Suppressor macrophage treated with lipopolysaccharide for 4 hours (primary cell): ENCODE results near the gene ARHGEF12.
"Not testable (repeated sequence)": the region's sequence is repeated elsewhere in the genome, so short reads cannot be mapped to it uniquely, and the experiment has no call there.

Source experiments
- DNase-seq: peaks from one replicate; pipeline ENCODE4 v3.0.0-alpha.2; 2020

Gene ARHGEF12

DNA sequence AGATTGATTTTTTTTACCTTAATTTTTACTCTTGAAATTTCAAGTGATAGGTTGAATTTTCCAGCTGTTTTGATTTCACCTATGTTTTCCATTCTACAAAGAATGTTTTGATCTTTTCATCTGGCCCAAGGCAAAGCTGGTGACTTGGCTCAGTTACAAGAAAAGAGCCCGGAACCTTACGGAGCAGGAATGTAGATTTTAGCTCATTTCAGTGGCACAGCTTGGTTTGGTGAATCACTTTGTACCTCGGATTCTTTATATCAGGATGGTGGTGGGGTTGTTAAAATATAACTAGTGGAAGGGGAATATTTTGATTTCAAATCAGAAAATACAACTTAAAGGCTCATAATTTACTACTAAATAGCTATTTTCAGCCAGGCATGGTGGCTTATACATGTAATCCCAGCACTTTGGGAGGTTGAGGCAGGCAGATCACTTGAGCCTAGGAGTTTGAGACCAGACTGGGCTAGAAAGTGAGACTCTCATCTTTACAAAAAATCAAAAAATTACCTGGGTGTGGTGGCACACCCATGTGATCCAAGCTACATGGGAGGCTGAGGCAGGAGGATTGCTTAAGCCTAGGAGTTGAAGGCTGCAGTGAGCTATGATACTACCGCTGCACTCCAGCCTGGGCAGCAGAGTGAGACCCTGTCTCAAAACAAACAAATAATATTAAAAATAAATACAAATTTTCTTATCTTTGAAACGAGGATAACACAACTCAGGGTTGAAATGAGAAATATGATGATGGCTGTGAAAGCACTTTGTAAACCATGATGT is 166.0 kb downstream of the ARHGEF12 start:
- DNase-seq: no peak

DNA sequence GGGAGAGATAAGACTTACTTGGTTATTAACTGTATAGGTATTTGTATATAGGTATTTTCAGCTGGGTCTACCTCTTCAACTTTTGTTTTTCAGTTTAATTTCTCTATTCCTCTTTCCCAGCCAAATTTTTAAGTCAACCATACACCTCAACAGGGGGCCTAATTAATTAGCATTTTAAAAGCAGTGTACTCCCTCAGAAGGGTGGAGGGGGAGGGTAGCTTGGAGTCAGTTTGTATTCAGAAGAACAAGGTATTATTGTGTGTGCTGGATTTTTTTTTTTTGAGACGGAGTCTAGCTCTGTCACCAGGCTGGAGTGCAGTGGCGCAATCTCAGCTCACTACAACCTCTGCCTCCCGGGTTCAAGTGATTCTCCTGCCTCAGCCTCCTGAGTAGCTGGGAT is 167.3 kb downstream of the ARHGEF12 start:
- DNase-seq: not testable (repeated sequence)

DNA sequence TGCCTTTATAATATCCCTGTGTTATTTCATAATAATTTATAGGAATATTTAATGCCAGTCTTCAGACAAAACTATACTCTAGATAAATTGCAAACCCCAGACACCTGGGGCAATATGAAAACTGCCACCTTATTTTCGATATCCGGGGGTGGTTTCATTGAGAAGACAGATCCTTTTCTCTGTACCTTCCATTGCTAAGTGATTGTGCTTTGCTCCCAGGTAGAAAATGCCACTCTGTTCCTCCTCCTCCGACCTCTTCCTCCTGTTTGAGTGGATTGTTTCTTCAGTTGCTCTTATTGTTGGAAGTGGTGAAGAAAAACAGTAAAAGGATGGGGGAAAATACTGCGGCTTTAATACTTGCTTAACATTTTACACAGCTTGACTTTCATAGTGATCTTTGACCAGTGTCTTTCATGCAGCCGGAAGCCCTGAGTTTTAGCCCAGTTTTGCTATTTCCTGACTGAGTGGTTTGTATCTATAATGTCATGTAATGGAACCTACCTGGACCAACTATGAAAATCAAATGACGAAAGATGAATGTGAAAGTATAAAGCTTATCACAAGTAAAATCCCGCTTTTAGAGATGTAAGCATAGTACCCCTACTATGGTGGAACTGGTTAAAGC is 169.7 kb downstream of the ARHGEF12 start:
- DNase-seq: no peak

DNA sequence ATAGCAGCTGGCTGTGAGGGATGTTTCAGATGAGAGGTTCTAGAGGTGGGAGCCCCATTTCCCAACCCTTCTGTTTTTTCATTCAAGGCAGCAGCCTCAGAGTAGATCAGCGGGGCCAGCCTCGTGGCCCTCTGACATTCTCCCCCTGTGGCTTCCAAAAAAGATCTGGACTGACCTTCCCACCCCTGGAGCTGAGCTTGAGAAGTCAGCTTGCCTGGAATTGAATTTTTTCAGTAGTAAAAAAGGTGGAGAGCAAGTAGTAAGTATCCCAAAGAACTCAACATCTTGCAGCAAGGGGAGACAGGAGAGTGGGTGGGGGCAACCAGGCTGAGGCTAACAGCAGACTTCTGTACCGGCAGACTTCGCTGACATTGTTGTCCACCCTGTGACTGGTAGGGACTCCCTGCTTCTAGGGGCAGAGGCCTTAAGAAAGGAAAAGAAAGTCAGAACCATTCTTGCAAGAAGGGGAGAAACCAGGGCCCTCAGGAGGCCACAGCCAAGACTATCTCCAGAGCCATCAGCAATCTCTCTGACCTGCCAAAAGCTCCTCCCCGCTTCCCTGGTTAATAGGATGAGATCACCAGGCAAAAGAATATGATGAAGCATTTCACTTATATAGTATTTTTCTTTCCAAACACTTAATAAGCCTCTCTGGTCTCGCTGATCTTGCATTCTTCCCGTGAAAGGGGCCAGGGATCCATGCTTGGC is 173.3 kb downstream of the ARHGEF12 start:
- DNase-seq: no peak

DNA sequence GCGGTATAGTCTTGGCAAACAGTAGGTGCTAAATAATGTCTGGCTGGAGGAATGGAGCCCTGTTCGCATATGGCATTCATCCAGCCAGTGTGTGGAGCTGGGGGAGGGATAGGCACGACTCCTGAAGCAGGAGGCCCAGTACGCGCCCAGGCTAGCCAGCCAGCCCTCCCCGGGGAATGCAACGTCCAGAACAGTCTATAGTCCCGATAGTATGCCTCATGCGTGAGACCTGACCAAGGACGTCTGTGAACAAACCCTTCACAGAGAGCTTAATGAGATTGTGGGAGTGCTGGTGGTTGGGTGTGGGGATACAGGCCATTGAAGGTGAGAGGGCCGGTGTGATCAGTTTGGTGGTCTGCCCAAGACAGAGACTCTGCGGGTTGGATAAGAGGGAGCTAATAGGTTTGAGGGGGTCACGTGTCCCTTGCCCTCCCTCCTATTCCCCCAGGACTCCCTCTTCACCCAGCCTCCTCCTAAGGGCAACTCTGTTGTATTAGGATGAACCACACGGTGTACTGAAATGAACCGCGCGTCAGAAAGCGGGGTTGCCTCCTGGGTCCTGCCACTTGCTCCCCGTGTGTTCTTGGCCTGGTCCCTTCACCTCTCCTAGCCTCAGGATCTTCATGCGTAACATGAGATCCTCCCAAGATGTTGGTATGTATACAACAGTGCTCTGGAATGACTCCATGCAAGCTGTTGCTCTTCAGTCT is 174.3 kb downstream of the ARHGEF12 start:
- DNase-seq: no peak

DNA sequence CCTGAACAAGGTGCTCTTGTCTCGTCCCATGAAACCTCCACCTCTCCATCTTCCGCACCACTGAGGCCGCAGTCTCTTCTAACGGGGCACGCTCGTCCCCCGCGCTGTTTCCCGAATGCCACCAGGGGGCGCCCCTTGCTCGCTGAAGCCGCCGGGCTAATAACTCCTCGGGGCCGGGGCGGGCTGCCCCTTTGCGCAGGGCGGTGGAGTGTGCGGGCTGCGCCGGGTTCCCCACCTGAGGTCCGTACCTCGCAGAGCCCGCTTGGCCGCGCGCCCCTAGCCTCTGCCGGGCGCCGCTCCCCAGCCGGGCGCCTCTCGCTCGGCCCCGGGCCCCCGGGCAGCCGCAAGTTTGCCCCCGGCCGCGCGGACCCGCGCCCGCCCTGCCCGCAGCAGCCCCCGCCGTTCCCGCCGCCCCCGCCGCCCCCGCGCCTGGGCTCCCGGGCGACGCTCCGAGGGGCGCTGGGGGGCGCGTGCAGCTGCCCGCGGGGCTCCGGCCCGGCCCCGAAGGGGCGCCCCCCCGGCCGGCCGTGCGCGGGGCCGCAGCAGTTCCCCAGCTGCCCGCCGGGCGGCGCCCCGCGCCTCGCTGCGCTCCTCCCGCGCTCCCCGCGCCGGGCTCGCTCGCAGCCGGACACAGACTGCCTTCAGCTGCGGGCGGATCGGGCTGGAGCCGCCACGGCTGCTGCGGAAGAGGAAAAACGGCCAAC is 175.1 kb downstream of the ARHGEF12 start, which contains the start of gene GRIK4:
GRIK4 (plus strand) TSS at position 633 of the 704 bp plus-strand sequence. CDS start 148,571 bp downstream, outside the sequence.
- DNase-seq: peak; percentile 87

DNA sequence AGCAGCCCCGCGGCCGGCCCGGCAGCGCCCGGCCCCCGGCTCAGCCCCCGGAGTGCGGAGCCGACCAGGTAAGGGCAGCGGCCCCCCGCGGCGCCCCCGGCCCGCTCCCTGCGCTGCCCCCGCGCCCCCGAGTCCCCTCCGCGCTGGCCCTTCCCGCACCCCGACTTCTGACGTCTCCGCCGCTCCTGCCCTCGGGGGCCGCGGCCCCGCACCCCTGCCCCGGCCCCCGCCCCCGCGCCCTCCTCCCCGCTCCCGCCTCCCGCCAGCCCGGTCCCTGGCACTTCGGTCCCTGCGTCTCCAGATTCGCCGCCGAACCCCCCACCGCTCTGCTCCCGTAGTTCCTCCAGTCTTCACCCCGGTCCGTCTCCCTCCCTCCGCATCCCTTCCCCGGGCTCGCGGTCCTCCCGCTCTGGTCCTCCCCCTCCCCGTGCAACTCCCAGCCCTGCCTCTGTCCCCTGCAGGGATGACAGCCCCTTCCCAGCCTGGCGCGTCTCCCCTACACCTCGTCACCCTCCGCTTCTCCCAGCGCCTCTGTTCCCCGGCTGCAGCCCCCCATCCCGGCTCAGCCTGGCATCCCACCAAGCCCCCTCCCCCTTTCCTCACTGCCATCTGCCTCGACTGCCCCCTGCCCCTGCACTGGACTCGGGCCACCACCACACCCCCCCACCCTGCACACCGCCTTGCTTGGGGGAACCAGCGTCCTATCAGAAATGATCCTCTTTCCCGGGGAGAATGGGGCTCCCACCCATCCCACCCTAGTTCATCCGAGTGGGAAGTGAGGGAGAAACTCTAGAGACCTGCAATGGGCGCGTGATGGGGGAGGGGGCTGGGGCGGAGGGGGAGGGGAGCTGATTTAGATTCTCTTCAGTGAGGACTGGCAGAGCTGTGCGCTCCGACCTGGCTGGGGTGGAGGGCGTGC is 175.9 kb downstream of the ARHGEF12 start:
- DNase-seq: no peak

DNA sequence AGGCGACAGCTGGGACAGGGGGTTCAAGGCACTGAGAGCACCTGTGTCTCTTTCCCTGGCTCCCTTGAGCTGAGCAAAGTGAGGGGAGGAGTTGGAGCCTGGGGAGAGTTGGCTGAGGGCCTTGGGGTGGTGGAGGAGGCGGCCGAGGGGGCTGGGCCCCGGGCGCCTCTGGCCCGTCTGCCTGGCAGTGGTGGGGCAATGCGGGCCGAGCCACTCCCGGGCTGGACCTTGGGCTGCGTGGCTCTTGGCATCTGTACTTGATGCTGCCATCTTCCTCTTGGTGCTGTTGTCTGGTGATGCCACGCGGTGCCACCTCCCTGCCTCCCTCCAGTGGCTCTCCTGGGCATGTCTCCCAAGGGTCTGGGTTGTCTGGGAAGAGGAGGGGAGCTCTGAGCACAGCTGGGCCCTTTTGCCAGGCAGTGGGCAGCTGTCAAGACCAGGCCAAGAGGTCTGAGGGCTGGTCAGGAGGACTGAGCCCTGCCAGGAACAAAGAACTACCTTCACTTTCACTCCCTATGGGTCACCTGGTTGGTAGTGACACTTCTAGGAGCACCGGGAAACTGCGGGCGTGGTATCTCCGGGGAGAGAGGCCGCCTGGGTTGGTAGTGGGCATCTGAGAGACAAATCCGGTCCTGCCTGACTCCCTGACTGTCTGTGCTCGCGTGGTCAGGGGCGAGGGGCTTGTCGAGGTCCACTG is 176.7 kb downstream of the ARHGEF12 start:
- DNase-seq: no peak

DNA sequence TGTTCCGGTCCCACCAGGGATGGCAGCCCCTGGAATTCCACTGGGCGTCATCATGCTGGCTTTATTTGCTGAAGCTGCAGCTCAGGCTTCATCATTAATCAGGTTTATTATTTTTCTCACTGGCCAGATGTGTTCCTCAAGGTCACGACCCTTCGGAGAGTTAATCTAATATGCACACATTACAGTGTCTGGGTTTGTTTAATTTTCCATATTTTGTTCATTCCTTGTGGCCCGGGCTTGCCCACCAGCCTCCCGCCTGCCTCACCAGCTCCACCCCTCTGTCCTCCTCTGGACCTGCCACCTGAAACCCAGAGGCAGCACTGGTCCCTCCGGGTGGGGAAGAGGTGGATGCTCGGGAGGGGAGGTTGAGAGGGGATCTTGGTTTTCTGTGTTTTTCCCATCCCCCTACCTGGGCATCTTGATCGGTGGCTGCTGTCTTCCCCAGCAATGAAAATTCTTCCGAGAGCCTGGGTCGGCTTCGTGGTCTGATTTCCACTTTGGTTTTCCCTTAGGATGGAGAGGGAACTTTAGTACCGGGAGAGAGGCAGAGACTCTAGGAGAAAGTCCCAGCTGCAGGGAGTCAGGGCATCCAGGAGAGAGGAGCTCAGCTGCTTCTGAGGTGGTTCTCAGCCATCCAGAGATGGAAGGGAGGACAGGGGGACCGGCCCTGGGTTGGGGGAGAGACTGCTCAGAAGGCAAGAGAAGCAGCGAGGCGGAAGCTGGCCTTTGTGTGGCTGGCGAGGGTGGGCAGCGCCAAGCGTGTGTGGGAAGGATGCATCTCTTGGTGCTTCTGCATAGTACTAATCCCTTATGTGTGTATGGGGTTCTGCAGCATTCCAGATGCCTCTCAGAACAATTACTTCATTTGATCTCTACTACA is 177.5 kb downstream of the ARHGEF12 start:
- no peak for DNase-seq

DNA sequence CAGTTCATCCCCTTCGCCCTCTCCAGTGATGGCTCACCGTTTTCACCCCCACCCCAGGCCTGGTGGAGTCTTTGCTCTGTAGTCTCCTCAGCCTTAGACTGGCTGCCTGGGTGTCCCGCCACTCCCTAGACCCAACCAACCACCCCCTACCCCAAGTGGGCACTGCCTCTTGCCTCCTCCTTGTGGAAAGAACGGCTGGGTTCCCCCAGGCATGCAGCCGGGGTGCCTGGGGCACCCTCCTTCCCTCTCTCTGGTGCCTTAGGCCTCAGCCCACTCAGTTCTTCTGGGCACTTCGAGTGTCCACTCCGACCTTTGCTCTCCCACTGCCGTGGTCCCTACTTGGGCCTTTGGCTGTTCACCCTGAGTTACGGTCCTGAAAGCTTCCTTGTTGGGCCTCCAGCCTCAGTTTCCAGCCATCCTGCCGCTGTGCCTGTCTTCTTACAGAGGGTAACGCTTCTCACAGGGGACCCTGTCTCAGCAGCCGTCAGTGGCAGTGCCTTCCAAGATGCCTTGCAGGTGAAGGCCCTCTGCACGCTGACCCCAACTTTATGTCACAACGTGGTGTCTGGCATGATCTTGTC is 178.4 kb downstream of the ARHGEF12 start:
- DNase-seq: no peak

DNA sequence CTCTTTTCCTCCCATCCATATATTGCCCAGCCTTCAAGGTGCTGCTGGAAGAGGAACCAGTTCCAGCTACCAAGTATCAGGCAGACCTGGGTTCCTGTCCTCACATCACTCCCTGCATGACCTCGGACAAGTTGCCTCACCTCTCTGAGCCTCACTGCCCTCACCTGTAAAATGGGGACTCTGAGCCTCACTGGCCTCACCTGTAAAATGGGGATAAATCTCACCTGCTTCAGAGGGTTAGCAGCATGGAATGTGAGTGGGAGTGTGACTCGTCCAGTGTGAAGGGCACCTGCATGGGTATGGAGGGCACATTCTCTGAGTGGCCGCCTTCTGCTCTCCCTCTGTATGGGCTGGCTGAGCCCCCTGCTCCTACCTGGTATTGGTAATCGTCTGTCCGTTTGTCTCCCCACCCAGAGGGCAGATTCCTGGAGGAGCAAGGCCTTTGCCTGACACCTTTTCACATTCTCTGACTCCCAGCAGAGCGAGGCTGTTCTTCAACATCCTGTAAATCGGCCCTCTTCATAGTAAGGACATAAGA is 179.0 kb downstream of the ARHGEF12 start:
- DNase-seq: no peak

DNA sequence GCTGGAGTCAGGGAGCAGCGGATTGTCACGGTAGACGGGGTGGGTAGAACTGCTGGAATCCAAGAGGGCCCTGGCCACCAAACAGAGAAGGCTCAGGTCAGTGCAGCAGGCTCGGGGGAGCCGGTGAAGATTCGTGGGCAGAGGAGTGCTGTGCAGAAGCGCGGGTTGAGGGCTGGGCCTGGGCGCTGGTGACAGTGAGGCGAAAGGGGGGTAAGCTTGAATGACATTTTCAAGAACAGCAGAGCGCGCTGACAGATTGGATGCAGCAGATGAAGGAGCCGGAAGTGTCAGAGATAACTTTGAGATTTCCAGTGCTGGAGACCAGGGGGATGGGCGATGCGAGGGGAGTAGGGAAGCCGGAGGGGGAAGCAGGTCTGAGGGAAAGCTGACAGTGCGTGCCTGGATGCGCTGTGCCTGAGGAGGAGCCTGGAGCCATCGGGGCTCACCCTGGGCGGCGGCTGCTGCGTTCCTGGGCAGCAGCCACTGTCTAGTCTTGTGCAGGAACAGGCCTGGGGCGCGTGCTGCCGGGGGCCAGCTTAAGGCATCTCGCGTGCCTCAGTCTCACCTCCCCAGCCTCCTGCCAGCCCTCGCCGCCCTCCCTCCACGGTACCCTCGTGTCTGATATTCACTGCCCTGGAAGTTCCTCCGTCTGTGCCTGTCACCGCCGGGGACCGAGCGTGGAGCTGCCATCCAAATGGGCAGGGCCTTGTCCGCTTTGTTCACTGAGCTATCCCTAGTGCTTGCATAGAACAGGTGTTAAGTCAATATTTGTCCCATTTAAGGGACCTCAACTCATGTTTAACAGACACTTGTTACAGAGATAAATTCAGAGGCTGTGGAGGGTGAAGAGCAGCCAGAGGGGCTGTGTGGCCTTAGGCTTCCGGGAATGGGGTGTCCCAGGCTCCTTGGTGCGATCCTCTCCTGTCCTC is 180.5 kb downstream of the ARHGEF12 start:
- no peak for DNase-seq

DNA sequence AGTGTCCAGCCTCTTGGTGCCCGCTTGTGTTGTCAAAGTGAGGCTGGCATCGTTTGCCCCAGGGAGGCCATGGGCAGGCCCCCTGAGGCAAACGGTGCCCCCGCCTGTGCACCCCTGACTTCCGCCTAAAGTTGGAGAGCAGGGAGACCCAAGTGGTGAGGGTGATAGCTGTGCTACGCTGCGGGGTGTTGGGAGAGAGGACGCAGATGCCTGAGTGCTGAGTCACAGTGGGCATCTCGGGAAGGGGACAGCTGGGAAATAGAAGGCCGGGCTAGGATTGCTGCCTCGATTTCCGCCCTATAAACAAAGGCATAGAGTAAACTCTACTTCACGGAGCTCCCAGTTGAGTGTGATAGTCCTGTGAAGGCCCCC is 181.2 kb downstream of the ARHGEF12 start:
- DNase-seq: no peak

DNA sequence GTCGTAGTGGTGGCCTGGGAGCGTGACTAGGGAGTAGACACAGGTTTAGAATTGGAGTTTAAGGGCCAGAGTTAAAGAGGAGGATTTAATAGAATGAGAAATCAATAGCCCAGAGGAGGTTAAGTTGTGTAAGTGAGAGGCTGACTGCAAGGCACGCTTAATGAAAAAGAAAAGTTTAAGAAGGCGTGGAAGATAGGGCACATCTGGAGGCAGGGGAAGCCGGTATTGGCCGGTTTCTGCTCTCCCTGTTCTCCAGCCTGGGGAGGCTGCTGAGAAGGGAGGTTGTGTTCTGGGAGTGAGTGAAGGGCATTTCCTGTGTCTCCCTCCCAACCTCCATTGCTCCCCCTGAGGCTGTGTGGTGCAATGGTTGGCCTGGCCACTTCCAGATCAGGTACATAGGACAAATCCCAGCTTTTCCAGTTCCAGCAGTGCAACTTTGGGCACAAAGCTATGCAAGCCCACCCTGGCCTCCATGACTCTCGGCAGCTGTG is 181.6 kb downstream of the ARHGEF12 start:
- no peak for DNase-seq

DNA sequence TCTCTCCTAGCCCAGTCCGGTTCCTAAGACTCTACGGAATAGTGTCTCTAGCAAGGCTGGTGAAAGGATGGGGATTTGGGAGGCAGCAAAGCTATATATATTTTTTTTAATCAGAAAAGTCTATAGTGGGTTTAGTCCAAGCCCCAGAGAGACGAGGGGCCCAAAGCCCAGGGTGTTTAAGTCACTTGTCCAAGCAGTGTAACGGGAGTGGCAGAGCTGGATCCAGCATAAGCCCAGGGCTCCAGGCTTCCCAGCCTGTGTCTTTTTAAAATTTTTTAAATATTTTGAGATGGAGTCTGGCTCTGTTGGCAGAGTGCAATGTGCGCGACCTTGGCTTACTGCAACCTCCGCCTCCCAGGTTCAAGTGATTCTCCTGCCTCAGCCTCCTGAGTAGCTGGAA is 182.1 kb downstream of the ARHGEF12 start:
- no peak for DNase-seq

DNA sequence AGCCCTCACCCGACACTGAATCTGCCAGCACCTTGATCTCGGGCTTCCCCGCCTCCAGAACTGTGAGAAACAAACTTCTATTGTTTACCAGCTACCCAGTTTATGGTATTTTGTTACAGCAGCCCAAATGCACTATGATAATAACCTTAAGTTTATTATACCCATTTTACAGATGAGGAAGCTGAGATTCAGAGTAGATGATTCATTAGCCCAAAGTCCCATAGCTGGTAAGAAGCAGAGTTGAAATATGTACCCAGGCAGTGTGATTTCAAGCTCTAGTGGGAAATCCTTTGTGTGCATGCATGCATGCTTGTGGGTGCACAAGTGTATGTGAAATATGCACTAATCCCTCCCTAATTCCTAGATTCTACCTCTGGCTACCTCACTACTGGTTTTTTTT is 183.3 kb downstream of the ARHGEF12 start:
- DNase-seq: no peak

DNA sequence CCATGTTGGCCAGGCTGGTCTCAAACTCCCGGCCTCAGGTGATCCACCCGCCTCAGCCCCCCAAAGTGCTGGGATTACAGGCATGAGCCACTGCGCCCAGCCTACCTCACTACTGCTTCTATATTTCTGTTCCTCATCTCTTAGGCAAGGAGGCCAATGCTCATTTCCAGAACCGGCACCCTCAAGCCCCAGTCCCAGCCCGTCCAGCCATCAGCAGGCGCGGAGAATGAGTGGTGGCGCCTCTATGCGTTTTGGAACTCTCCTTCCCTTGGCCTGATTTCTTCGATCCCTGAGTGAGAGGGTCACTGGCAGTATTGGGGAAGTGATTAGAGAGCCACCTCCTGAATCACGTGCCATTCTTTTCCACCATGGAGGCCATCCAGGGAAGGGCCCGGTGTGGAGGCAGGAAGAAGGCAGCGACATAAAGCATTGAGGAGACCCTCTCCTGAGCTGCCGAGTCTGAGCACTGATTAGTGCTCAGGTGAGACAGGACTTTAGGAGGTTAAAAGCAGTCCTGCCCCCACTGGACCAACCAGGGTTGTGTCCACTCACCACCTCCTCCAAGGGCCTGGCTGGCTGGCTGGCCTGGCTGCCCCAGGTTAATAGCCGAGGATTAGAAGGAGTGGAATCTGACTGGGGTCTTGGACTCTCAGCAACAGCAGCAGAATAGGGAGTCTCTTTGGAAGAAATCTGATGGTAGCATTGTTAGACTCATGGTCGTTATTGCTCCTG is 184.0 kb downstream of the ARHGEF12 start:
- DNase-seq: no peak
